ENCODE measurements around the gene GREB1. TPM values are rescaled to one million over a fixed set of nuclear protein-coding genes. Genes with fewer than 3 reads are reported as not detected.
A peak's percentile ranks its signal among the peaks of the same experiment; 100 is the strongest.

The GREB1 gene, protein sequence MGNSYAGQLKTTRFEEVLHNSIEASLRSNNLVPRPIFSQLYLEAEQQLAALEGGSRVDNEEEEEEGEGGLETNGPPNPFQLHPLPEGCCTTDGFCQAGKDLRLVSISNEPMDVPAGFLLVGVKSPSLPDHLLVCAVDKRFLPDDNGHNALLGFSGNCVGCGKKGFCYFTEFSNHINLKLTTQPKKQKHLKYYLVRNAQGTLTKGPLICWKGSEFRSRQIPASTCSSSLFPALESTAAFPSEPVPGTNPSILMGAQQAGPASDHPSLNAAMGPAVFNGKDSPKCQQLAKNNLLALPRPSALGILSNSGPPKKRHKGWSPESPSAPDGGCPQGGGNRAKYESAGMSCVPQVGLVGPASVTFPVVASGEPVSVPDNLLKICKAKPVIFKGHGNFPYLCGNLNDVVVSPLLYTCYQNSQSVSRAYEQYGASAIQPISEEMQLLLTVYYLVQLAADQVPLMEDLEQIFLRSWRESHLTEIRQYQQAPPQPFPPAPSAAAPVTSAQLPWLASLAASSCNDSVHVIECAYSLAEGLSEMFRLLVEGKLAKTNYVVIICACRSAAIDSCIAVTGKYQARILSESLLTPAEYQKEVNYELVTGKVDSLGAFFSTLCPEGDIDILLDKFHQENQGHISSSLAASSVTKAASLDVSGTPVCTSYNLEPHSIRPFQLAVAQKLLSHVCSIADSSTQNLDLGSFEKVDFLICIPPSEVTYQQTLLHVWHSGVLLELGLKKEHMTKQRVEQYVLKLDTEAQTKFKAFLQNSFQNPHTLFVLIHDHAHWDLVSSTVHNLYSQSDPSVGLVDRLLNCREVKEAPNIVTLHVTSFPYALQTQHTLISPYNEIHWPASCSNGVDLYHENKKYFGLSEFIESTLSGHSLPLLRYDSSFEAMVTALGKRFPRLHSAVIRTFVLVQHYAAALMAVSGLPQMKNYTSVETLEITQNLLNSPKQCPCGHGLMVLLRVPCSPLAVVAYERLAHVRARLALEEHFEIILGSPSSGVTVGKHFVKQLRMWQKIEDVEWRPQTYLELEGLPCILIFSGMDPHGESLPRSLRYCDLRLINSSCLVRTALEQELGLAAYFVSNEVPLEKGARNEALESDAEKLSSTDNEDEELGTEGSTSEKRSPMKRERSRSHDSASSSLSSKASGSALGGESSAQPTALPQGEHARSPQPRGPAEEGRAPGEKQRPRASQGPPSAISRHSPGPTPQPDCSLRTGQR (N-terminal part only)
- 2.7 and 3.1 TPM in 2 replicates for total RNA-seq (2014; rRNA removed; shearing (Covaris generic); ENCODE audit: low replicate concordance)

DNA sequence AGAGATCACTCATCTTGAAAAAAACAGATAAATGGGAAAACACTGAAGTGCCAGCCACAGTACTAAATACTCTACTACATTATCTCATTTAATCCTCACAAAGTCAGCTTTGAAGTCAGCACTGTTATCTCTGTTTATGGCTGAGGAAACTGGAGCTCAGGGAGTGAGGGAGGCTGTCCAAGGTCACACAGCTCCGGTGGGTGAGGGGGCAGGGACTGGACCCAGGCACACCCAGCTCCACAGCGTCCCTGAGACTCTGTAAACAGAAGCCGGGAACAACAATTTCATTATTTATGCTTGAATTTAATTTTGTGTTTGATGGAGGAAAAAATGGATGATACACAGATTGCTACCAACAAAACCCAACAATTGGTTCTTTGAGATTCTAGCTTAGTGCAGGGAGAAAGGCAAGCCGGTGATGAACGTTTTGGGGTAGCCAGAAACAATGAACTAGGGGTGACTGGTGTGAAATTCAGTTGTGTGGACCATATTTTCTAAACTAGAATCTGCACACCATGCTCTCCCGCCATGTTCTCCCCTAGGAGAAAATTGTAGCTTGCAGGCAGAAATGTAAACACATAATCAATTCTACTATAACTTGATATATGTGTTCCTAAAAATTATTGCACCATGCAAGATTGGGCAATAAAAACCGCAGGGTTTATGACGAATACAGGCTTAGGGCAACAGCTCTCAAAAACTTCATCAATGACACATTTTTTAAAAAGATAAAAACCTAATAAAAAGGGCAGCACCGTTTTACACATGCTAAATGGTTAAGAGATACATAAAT, at the start of gene GREB1:
Gene GREB1, plus strand, starts transcription at position 768 of the 793 bp plus-strand sequence. CDS start 22,570 bp downstream, outside the sequence.
- no peak for DNase-seq
- Histone ChIP-seq H3K36me3 (no peaks in the 10 kb centered on the region), H3K9me3 (no peaks in the 10 kb centered on the region), H3K4me3 (no peak within 1 kb of the TSS), H3K27me3 (peaks cover 6% of the 10 kb centered on the region)

DNA sequence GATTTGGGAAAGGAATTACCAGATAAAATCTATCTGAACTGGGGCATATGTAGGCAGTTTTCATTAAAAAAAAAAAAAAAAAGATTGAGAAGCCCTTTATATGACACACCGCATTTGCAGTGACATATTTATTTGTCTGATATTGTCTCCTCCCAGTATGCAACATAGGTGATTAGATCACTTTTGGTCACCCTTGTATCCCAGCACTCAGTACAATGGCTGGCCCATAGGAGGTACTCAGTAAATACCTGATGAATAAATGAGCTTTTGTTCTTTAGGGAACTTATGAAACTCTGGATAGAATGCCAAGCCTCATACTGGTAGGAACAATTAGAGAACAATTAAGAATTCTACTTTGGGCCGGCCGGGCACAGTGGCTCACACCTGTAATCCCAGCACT, 45.0 kb upstream of the GREB1 start:
- Histone ChIP-seq H3K36me3 (no peaks in the 10 kb centered on the region), H3K27me3 (peaks cover 3% of the 10 kb centered on the region; the same call in 1 of the 2 replicates), H3K4me3 (no peak overlapping the region), H3K9me3 (no peaks in the 10 kb centered on the region)
- DNase-seq: no peak

DNA sequence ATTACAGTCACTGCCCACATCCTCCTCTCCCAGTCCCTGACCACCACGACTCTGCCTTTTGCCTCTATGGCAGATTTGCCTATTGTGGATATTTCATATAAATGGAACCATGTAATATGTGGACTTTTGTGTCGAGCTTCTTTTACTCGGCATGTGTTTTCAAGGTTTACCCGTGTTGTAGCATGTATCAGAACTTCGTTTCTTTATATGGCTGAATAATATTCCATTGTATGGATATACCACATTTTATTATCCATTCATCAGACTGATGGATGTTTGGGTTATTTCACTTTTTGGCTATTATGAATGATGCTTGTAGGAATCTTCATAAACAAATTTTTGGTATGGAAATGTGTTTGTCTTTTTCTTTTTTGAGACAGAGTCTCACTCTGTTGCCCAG, 43.7 kb upstream of the GREB1 start:
- no peak for DNase-seq
- no peaks in the 10 kb centered on the region for H3K9me3 ChIP-seq
- H3K4me3 ChIP-seq: no peak overlapping the region
- no peaks in the 10 kb centered on the region for H3K36me3 ChIP-seq
- peaks cover 3% of the 10 kb centered on the region; the same call in 1 of the 2 replicates for H3K27me3 ChIP-seq

DNA sequence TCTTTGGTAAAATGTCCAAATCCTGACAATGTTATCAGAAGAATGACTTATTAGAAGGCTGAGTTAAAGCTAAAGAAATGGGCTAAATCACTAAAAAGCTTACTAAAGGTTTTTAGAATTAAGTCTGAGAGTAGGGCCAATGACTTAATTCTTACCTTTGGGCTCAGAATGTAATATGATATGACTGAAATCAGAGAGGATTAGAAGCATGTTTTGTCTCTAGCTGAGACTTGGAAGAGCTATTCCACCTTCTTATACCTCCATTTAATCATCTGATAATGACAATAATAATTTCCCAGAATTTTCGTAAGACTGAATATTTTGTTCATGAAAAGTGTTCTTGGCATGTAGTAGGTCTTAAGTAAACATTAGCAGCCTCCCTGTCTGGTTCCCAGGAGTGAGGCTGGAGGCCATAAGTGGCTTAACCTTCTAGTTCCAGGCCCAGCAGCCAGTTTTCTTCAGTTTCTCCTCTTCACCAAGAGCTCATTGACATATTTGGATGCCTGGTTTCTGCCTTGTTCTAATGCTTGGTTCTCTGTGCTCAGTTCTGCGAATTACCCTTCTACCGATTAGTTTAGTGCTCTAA, 42.4 kb upstream of the GREB1 start:
- H3K4me3 ChIP-seq: no peak overlapping the region
- DNase-seq: peak; percentile 12
- no peaks in the 10 kb centered on the region for H3K9me3 ChIP-seq
- H3K27me3 ChIP-seq: no peaks in the 10 kb centered on the region
- no peaks in the 10 kb centered on the region for H3K36me3 ChIP-seq

DNA sequence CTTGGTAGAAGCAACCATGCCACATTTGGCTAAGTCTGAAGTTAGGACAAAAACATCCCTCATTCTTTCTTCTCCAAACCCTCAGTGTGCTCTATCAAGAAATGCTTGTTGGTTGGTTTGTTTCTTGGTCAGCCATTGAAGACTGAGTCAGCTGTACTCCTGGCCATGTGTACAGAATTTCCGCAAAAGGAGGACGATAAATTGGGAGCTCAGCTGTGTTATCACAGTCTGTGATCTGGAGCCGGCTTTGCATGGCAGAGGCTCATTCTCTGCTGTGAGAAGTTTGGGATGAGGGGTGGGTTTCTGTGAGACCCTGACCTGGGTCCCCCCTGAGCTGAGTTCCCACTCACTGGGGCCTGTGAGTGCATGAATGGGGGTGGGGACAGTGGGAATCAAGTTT, 41.6 kb upstream of the GREB1 start:
- Histone ChIP-seq H3K9me3 (no peaks in the 10 kb centered on the region), H3K4me3 (no peak overlapping the region), H3K27me3 (no peaks in the 10 kb centered on the region), H3K36me3 (no peaks in the 10 kb centered on the region)
- DNase-seq: no peak

DNA sequence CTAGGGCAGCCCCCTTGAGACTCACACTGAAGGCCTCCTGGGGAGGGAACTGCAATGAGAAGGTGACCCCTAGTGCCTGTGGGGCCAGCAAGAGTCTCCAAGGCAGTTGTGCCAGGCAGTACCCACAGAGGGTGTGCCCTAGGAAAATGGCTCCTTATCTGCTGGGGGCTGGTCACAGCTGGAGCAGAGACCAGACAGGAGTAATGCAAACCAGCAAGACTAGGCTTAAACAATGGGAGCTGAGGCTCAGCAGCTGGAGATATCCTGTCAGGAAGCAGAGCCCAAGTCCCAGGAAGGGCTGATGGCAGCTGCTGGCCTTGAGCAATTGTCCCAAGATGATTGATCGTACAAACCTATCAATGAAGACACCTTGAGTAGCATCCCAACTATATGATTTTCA, 41.1 kb upstream of the GREB1 start:
- DNase-seq: no peak
- Histone ChIP-seq H3K9me3 (no peaks in the 10 kb centered on the region), H3K4me3 (no peak overlapping the region), H3K36me3 (no peaks in the 10 kb centered on the region), H3K27me3 (no peaks in the 10 kb centered on the region)

DNA sequence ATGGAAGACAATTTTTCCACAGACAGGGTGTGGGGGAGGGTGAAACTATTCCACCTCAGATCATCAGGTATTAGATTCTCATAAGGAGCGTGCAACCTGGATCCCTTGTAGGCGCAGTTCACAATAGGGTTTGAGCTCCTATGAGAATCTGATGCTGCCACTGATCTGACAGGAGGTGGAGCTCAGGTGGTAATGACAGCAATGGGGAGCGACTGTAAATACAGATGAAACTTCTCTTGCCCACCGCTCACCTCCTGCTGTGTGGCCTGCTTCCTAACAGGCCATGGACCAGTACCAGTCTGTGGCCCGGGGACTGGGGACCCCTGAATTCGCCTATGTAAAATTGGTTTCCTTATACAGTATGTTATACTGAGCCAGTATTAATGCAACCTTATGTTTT, 40.6 kb upstream of the GREB1 start:
- Histone ChIP-seq H3K4me3 (no peak overlapping the region), H3K36me3 (no peaks in the 10 kb centered on the region), H3K9me3 (no peaks in the 10 kb centered on the region), H3K27me3 (no peaks in the 10 kb centered on the region)
- DNase-seq: no peak

DNA sequence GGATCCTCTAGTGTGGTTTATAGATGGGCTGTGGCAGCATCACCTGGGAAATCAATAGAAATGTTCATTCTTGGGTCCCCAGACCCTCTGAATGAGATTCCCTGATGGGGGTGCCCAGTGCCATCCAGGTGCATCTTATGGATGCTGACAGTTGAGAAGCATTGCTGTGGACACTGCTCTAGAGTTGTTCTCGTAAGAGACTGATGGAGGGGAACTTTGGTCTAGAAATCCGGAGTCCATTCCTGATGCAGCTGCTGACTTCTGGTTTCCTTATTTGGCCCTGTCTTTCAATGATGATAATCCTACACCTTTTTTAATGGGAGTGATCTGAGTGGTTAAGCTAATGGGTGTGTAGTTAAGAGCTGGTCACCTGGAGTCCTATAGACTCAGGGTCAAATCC, 39.5 kb upstream of the GREB1 start:
- Histone ChIP-seq H3K4me3 (no peak overlapping the region), H3K36me3 (no peaks in the 10 kb centered on the region), H3K27me3 (no peaks in the 10 kb centered on the region), H3K9me3 (no peaks in the 10 kb centered on the region)
- DNase-seq: no peak

DNA sequence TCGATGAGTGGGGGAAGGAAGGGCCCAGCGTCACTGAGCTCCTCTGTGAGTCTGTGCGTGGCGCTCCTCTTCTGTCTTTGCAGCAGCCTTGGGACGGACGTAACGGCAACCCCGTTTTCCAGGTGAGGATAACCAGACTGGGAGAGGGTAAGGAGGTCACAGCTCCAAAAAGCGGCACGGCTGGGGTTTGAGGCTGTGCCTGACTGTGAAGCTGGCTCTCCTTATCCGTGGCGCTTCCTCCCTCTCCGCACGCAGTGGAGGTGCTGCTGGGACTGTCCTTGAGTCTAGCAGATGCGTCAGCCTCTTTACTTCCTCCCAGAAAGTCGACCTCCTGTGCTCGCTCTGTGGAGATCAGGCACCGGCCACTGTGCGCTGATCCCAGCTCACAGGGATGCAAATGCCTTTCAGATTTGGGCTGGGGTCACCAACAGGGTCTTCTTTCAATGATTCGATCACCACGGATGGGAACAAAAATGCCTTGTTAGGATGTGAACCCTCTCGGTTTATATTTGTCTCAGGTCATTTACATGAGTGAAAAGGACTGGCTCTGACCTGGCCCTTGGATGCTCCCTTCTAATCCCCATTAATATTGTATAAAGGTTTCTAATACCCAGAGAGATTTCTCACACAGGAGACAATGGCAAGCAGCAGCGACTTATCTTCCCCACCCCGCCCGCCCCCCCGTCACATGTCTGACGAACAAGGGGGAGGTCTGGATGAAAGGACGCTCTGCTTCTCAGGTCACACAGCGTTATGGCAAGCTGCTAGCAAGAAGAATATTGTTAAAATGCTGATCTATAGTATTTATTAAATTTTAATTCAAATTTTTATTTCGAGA, 37.8 kb upstream of the GREB1 start:
- Histone ChIP-seq H3K9me3 (no peaks in the 10 kb centered on the region), H3K4me3 (no peak overlapping the region), H3K36me3 (no peaks in the 10 kb centered on the region), H3K27me3 (no peaks in the 10 kb centered on the region)
- DNase-seq: no peak

DNA sequence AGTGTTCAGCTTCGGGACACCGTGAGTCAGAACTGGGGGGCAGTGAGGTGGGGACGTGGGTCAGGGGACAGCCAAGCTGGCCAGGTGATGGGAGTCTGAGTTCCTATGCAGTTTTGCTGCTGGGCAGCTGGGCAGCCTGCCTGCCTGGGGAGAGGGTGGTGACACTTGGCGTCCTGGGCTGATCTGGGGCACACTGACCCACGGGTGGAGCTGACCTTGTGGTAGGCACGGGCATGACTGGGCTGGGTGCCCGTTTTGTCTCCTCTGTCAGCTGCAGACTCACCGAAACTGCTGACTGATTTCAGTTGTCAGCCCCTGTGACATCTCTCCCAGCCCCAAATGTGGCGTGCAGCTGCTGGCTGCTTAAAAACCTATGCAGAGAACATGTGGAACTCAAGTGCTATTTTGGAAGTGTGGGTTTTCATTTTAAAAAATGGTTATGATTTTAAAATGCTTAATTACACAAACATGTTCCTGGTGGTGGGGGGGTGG, 35.3 kb upstream of the GREB1 start:
- no peak overlapping the region for H3K4me3 ChIP-seq
- H3K27me3 ChIP-seq: no peaks in the 10 kb centered on the region
- no peaks in the 10 kb centered on the region for H3K36me3 ChIP-seq
- DNase-seq: peak; percentile 26
- no peaks in the 10 kb centered on the region for H3K9me3 ChIP-seq

DNA sequence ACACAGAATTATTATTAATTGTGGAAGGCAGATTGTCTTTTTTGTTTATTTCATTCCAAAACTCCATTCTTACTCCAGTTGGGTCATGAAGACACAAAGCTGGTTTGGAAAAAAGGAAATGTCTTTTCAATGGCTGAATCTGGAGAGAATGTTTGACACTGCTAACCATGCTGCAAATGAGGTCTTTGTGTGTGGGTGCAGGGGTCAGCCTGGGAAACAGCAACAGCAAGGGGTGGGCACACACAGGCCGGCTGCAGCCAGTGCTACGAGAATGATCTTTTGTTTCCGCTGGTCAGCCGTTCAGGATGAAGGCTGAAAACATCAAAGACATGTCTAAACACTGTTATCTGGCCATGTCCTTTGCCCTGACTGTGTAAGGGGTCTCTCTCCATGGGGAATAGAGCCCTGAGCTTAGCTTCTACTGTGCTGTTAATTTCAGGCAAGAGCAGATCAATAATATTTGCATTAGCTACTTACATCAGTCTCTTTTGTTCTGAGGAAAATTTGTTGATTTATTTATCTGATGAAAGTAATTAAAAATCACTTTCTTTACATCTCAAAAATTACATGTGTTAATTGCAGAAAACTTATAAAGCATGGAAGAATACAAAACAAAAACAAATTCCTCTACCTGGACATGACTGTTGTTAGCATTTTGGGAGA, 34.6 kb upstream of the GREB1 start:
- H3K27me3 ChIP-seq: no peaks in the 10 kb centered on the region
- no peak for DNase-seq
- H3K9me3 ChIP-seq: no peaks in the 10 kb centered on the region
- no peaks in the 10 kb centered on the region for H3K36me3 ChIP-seq
- H3K4me3 ChIP-seq: no peak overlapping the region

DNA sequence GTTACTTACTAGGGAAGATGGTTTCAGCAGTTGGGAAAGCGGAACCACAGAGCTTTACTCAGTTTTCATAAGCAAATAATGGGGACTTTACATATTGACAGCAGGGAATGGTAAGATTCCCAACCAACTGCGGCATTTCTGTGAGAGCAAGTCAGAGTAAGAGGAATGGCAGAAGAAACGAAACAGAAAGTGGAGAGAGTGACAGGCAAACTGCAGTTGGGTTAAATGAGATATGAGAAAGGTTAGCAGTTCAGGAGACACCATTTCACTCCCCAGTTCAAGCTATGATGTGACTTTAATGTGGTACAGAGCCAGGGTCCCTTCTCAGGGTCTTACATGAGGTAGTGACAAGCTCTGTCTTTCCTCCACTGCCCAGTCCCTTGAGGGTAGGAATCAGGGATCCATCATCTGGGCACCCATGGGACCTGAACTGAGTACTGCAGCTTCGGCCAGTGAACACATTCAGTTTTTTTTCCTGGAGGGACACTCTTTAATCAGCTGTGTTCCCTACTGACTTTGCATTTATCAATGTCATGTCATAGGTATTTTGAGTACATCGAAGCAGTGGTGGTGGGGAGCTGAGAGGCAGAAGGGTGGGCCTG, 33.0 kb upstream of the GREB1 start:
- Histone ChIP-seq H3K36me3 (no peaks in the 10 kb centered on the region), H3K9me3 (no peaks in the 10 kb centered on the region), H3K27me3 (no peaks in the 10 kb centered on the region), H3K4me3 (no peak overlapping the region)
- DNase-seq: no peak

DNA sequence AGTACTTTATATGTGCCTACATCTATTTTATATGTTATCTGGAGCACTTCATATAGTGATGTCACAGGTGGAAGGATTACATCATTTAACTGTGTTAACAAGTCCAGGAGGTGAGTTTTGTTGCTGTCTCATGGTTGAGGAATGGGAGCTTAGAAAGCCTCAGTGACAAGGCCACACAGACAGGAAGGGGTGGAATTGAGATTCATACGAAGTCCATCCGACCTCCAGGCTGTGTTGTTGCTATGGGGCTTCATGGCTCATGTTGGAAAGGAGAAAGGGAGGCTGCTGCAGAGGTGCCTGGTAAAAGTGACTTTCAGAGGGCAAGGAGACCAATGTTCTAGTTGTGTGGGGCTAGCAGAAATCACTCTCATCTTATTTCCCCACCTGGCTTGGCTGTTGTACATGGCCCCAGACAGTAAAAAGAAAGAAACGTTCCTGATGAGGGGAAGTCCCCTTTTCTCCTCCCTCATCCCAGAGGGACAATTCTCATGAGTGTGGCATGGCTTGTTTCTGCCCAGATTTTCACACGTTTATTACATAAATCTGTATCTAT, 31.0 kb upstream of the GREB1 start:
- Histone ChIP-seq H3K9me3 (no peaks in the 10 kb centered on the region), H3K27me3 (no peaks in the 10 kb centered on the region), H3K36me3 (no peaks in the 10 kb centered on the region), H3K4me3 (no peak overlapping the region)
- DNase-seq: no peak

DNA sequence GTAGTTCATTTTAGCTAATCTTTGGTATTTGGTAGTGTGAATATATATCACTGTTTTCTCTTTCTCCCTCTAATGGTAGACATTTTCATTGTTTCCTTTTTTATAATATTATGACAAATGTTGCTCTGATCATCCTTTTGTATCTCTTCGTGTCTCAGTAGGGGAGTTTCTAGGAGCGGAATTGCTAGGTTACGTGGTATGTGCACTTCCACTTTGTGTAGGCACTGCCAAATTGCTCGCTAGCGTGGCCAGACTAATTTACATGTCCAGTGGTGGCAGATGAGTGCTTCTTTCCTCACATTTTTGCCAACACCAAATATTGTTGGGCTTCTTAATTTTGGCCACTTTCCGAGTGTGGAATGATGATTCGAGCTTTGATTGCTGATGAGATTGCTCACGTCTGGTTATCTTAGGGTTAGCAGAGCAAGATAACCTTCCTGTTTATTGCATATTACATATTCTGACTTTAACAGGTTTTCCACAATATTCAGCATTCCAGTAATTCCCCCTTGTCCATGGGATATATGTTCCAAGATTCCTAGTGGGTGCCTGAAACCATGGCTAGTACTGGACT, 30.4 kb upstream of the GREB1 start:
- H3K9me3 ChIP-seq: no peaks in the 10 kb centered on the region
- H3K36me3 ChIP-seq: no peaks in the 10 kb centered on the region
- H3K27me3 ChIP-seq: no peaks in the 10 kb centered on the region
- no peak for DNase-seq
- no peak overlapping the region for H3K4me3 ChIP-seq
